GM21515 (cell line): ENCODE results near the gene ACBD5.
A peak's percentile ranks its signal among the peaks of the same experiment; 100 is the strongest.
"Not testable (repeated sequence)": the region's sequence is repeated elsewhere in the genome, so short reads cannot be mapped to it uniquely, and the experiment has no call there.

Source experiments
- ATAC-seq: cut with Tn5 transposase; IDR thresholded peaks from one replicate; pipeline ENCODE4 v1.9.1; 2021; ENCODE audit not compliant: unreplicated experiment

ACBD5 gene

DNA sequence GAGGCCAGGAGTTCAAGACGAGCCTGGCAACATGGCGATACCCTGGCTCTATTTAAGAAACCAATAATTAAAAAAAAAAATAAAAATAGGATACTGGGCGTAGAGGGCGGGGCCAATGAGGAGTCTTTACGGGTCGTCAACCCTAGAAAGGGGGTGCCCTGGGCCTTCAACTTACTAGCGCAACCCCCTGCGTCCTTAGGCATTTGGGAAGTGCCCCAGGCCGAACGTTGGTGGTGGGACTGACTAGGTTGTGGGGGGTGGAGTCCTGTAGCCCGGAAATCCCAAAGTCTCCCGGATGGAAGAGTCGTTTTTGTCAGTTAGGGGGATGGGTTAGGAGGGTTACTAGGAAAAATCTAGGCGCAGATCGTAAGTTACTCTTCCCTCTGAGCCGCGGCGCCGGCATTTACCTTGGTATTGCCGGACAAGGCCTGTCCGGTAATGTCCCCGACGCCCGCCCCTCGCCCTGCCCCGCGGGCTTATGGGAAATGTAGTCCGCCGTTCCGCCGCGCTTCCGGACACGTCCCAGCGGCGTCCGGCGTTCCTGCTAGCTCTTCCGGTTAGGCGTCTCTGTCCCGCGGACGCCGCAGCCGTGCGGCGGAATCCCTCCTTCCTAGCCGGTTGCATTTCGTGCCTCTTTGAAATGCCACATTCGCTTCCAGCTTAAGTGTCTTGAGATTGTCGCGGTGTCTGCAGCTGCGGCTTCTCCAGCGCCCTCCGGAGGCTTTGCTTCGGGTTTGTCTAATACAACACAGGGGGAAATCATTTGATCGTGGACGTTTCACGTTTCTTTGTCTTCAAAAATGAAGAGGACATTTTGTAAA lies 1.3 kb upstream of the ACBD5 start:
- peak; percentile 64 for ATAC-seq

DNA sequence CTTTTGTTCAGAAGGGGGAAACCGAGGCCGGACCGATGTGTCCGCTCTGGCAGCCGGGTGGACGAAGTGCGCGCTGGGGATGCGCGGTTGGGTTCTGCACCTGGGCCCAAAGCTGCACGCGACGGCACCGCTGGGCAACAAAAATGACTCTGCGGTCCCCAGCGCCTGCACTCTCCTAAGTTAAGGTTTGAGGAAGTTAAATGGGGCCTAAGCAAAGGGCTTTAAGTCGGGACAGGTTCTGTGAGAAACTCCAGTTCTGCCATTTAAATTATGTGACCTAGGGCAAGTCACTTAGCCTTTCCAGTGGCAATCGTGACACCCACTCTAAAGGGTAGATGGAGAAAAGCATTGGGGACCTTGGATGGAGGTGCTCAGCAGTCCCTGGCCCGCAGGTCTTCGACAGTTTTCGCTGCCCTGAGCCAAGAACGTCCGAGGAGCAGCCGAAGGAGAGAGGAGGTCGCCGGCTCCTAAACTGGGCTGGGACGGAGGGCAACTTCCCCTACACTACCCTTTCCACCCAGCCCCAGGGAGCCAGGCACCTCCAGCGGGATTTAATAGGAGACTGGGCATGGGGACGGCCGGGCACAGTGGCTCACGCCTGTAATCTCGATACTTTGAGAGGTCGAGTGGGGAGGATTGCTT lies 534 bp upstream of the ACBD5 start:
- ATAC-seq: peak; percentile 14

- ATAC-seq: not testable (repeated sequence)
Measured at GRCh38 chr10:27237531-27237930, 3.1 kb downstream of the ACBD5 start.

GRCh38 chr10:27236589-27237128 lies 3.9 kb downstream of the ACBD5 start:
- not testable (repeated sequence) for ATAC-seq

- no peak for ATAC-seq
Measured at GRCh38 chr10:27235706-27236105, 4.9 kb downstream of the ACBD5 start.

GRCh38 chr10:27230022-27230421 lies 10.6 kb downstream of the ACBD5 start:
- ATAC-seq: no peak

GRCh38 chr10:27225642-27226257 lies 14.8 kb downstream of the ACBD5 start:
- ATAC-seq: no peak

DNA sequence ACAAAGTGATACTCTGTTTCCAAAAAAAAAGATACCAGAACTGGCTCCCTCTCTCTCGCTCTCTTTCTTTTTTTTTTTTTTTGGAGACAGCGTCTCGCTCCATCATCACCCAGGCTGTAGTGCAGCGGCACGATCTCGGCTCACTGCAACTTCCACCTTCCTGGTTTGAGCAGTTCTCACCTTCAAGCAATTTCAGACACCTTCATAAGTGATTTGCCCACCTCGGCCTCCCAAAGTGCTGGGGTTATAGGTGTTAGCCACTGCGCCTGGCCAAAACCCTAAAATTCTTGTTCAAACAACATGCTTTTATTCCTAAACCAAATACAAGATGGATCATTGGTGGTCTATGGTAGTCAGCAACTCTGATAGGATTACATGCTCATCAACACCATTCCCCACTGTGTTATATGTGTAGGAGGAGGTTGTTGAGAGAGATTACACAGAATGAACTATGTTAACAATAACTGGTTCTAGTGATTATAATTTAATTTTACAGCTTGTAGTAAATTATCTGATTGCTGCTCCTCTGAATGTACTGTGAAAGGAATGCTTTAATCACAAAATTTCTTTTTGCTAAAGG lies 15.5 kb downstream of the ACBD5 start:
- no peak for ATAC-seq

- no peak for ATAC-seq
Measured at GRCh38 chr10:27223964-27224363, 16.6 kb downstream of the ACBD5 start.

- ATAC-seq: no peak
Measured at GRCh38 chr10:27207350-27207749, 33.2 kb downstream of the ACBD5 start.

GRCh38 chr10:27203806-27204205 lies 36.8 kb downstream of the ACBD5 start:
- ATAC-seq: no peak

DNA sequence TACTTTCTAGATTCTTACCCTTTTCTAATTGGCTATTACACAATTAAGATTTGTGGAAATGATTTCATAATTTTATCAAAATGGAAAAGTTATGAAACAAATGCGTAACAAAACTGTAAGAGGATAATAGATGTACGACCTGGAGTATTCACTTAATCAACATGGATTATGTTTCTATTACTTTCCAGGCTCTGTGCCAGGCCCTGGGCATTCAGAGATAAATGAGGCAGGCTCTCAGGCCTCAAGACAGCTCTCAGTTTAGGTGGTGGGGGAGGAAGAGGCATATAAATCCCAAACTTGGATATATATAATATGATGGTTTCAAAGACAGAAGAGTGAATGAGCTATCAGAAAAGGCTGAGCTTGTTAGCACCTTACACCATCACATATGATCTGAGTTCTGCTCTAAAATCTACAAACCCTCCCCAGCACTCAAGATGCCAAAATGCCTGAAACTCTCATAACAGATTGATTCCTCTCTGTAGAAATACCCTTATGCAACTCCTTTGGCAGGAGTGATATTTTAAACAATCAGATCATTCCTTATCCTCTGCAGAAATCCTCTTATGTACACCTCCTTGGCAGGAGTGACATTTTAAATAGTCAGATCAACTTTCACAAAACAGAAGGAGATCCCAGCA lies 42.5 kb downstream of the ACBD5 start:
- ATAC-seq: no peak

GRCh38 chr10:27192284-27192683 lies 48.3 kb downstream of the ACBD5 start:
- no peak for ATAC-seq

DNA sequence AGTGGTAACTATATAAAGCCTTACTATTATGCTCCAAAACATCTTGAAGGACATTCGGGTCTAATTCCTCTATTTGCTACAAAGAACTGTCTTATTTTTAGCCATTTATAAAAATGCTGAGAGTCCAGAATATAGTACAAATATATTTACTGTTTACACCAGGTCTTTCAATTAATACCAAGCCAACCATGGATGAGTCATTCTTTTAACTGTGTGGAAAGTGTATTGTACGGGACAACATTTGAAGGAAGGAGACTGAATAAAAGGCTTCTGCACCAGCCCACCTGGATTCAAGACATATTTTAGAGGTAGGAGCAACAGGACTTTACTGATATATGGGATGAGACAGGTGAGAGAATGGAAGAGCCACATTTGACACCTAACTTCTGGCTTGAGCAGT lies 50.1 kb downstream of the ACBD5 start:
- ATAC-seq: no peak

- no peak for ATAC-seq
Measured at GRCh38 chr10:27188897-27189296, 51.7 kb downstream of the ACBD5 start.

GRCh38 chr10:27188259-27188658 lies 52.3 kb downstream of the ACBD5 start:
- ATAC-seq: no peak

DNA sequence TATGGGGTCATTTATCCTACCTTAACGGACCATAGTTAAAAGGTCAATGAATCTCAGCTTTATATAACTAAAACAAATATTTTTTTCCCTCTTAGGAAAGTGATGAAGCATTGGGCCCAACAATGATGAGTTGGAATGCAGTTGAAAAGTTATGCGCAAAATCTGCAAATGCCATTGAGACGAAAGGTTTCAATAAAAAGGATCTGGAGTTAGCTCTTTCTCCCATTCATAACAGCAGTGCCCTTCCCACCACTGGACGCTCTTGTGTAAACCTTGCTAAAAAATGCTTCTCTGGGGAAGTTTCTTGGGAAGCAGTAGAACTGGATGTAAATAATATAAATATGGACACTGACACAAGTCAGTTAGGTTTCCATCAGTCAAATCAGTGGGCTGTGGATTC lies 70.7 kb downstream of the ACBD5 start:
- no peak for ATAC-seq

- ATAC-seq: no peak
Measured at GRCh38 chr10:27158421-27158820, 82.2 kb downstream of the ACBD5 start.

GRCh38 chr10:27157150-27157549 lies 83.4 kb downstream of the ACBD5 start:
- no peak for ATAC-seq

- ATAC-seq: not testable (repeated sequence)
Measured at GRCh38 chr10:27156566-27156965, 84.0 kb downstream of the ACBD5 start.
